GM21526 (cell line): ENCODE measurements around the gene COBL.

Experiments
- ATAC-seq: cut with Tn5 transposase; IDR thresholded peaks from one replicate; pipeline ENCODE4 v1.9.1; 2021; ENCODE audit warnings: moderate library complexity; ENCODE audit not compliant: unreplicated experiment, low FRiP score

The COBL gene

GRCh38 chr7:51033727-51034520, 282.7 kb downstream of the COBL start:
- no peak for ATAC-seq

GRCh38 chr7:51031791-51032515, 284.7 kb downstream of the COBL start:
- ATAC-seq, result no peak

GRCh38 chr7:51031216-51031615, 285.4 kb downstream of the COBL start:
- no peak for ATAC-seq

DNA sequence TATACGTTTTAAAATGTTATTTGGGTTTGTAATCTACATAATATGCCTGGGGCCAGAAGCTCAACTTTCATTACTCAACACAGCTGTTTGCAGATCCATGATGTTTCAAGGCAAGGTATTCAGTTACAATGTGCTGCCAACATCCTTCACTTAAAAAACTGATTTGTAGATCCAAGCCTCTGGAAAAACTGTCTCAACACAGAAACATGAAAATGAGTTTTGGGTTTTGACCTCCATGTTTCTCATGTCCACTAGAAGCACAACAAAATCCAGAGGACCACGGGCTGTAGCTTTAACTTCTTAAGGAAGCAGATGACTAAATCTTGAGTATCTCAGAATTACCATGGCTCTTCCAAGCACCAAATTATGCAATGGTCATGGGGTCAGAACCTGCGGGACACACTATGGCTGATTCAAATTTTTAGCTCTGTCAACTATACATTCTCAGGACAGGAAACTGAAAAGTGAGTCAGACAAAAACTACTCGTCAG, 286.9 kb downstream of the COBL start:
- ATAC-seq, result no peak

DNA sequence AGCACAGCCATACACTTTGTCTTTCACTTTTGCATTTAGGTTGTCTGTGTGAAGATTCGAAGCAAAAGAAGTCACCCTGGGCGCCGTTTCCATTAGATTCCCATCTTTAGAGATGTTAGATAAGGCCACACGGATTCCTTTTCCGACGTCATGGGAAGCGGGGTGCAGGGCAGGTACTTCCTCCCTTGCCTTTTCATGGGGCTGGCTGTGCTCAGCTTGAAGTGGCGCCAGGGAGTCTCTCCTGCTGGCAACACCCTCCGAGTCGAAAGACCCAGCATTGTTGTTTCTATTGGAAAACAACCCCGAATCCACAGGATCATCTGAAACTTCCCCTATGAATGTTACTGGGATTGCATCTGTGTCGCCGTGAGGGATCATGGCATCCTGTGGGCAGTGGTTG, 287.5 kb downstream of the COBL start:
- no peak for ATAC-seq

GRCh38 chr7:51027935-51028830, 288.4 kb downstream of the COBL start:
- no peak for ATAC-seq

GRCh38 chr7:51027106-51027934, 289.3 kb downstream of the COBL start:
- ATAC-seq, result no peak

DNA sequence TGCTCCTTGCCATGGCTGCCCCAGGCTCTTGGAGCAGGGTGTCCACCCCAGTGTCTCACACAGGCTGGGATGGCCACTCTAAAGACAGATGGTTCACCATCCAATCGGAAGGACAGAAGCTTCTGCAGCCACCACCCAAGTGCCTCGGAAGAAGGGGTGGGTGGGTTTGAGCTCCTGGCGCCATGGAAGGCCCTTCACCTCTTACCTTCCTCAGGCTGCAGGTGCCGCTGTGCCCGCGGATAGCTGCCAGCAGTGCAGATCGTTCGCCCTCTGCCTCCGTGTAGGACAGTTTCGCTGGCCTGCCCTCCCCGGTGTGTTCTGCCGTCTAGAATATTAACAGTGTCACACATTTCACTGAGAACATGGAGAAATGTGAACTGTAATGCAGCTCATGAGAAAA, 290.3 kb downstream of the COBL start:
- ATAC-seq, result no peak

DNA sequence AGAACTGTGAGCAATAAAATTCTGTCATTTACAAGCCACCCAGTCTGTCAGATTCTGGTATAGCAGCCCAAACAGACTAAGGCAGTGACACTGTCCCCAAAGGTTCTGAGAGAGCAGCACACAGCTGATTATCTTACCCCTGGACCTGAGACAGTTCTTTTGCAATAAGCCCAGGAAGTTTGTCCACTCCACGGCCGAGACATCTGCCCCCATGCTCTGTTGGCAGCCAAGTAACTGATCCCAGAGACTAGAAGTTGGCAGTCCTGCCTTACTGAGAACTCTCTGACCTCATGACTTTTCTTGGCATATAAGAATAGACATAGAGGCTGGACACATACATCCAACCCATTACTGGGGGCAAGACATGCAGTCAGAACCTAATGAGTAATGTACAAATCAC, 290.9 kb downstream of the COBL start:
- ATAC-seq, result no peak

DNA sequence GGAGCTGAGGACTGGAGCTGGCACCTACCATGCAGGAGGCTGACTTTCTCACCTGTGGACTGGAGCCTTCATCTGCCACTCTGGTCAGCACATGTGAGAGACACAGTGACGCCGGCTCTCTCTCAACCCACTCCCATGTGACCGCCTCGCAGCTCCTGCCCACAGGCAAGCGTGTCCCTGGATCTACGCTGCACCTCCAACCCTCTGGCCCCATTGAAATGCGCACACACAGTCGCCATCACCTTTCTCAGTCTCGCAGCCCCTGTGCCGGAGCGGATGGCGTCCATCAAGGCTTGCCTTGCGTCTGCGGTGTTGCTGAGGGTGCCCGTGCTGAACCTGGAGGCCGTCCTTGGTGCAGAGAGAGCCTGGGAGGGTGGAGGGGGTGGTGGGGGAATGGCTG, 291.7 kb downstream of the COBL start:
- no peak for ATAC-seq

DNA sequence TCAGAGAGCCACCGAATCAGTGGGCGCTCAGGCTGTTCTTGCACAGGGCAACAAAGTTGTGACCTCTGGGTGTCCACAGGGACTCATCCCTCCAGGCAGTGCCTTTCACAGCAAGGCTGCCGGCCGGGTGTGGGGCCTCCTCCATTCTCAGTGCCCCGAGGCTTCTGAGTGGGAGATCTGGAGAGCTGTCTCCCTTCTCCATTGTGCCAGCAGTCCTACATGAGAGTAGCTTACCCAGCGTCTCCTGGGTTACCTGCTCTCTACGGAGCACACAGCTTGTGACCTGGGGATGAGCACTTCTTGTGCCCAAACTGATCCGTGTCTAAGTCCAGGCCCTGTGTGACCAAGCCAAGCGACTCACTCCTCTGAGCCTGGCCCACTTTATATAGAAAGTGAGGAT, 293.1 kb downstream of the COBL start:
- ATAC-seq, result no peak

GRCh38 chr7:51022821-51023220, 293.8 kb downstream of the COBL start:
- ATAC-seq, result no peak

DNA sequence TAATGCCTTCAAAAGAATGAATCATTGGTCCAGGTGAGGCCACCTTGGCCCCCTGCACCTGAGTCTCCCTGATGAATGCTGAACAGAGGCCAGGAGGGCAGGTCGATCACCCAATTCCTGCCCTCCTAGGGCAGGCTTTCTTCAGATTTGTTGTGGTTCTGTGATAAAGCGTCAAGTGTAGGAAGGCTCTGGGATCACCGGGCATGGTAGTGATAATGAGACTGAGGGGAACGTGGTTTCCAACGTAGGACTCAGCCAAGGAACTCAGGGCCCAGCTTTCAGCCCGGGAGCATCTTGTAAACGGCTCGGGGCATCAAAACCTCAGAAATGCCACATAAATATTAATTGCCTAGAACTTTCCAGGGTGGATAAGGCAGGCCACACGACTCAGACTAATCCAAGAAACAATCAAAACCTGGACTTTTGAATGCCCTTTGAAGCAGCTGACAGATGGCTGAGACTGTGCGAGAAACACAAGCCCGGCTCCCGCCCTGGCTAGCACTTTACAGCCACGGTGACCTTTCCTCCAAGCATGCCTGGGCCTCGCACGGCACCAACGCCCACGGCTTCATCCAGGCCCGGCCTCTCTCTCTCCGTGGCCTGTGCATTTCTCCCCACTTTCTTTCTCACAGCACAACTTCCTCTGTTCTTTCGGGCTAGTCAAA, 294.6 kb downstream of the COBL start:
- no peak for ATAC-seq

- no peak for ATAC-seq
Measured at GRCh38 chr7:51020944-51021343, 295.7 kb downstream of the COBL start.

DNA sequence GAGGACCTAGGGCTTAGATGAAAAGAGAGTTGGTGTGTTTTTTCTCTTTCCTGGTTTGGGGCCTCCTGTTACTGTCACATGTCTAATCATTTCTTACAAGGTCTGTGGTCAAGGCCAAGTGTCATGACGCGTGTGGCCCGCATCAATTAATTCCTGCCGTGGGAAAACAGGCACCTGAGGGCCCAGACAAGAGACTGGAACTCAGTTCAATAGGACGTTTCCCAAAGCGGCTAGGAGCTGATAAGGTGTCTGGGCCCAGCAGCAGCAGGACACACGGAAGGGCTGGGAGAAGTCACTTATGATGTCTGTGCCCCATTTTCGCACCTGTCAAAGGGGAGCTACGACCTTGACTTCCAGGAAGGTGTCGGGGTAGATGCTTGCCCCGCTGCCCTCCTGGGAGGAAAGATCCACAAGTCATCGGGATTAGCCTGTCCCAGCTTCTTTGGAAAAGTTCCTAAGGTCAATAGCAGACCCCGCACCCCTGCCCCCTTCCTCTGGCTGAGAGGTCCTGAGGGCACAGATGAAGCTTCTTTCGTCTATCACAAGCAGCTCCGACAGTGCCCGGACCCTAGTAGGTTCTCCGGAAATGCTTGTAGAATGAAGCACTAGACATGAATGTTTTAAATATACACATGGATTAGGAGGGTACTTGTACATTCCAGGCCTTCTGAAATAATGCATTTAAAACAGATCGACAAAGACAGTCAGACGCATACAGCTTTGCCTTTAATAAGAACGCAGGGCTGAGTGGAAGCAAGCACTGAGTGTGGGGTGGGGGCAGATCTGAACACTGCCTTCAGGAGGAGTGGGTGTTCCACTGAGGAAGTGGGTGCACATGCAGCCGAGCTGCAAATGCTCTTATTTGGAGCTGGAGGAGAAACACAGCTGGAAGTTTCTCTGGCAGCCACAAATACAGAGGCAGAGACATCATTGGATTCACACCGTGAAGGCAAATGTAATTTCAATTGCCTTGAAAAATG, 296.4 kb downstream of the COBL start:
- no peak for ATAC-seq

DNA sequence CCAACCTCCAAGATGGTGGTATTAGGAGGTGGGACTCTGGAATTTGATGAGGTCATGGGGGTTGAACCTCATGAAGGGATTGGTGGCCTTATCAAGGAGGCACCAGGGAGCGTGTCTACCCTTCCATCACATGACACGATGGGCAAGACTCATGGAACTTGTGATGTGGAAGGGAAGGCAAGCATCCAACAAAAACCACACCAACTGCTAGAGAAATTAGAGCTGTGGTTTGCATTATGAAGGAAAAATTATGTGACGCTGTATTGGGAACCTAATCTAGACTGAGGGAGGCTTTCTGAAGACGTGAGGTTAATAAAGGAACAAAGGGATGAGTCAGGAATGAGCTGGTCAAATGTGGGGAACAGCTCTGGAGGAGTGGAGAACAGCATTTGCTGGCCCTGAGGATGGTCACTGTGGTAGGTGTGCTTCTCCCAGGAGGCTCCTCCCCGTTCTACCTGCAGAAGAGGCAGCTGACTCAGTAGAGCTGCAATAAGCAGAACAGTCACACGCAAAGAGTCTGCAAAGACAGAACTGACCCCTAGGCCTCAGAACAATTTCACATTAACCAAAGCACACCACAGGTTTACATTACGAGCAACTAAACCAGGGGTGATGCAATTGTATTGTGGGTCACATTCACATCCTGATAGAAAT, 297.3 kb downstream of the COBL start:
- no peak for ATAC-seq

DNA sequence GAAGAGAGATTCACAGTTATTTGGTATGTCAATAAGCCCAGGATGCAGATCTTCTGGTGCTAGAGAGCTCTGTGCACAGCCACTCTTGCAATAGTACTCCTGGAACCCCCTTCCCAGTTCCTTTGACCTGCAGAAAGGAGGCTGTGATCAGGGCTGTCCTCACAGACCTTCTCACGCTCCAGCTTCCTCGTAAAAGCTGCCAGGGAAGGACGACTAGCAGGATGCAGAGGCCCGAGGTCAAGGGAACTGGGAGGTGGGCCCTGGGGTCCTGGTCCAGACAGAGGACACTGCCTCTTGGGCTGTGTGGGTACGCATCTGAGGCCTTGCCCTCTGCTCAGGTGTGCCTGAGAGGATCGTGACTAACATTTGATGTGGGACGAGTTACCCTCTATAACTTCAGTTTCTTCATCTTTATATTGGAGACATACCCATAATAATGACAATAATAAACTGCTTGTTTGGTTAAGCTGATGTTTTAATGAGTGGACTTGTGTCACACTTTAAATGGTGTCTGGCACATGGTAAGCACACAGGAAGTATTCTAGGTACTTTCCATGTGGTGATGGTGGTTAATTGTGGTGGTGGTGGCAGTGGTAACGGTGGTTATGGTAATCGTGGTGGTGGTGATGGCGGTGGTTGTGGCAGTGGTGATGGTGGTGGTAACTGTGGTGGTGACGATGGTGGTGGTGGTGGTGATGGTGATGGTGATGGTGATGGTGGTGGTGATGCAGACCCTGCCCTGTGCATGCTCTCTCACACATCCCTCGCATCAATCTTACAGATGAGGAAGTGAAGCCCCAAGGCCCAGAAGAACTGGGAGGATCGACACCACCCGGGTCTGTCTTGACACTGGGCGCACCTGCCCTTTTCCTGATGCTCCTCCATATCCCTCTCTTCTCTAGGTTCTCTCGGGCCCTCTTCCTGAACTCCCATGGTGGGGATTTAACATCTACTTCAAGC, 298.8 kb downstream of the COBL start:
- ATAC-seq, result no peak
